HG03025 (cell line): ENCODE measurements around the gene ACER3.
A peak's percentile ranks its signal among the peaks of the same experiment; 100 is the strongest.
"Not testable (repeated sequence)": the region's sequence is repeated elsewhere in the genome, so short reads cannot be mapped to it uniquely, and the experiment has no call there.

Experiments
- ATAC-seq: cut with Tn5 transposase; IDR thresholded peaks from one replicate; pipeline ENCODE4 v1.9.1; 2021; ENCODE audit warnings: mild to moderate bottlenecking, moderate library complexity; ENCODE audit not compliant: unreplicated experiment, low FRiP score

Gene ACER3

DNA sequence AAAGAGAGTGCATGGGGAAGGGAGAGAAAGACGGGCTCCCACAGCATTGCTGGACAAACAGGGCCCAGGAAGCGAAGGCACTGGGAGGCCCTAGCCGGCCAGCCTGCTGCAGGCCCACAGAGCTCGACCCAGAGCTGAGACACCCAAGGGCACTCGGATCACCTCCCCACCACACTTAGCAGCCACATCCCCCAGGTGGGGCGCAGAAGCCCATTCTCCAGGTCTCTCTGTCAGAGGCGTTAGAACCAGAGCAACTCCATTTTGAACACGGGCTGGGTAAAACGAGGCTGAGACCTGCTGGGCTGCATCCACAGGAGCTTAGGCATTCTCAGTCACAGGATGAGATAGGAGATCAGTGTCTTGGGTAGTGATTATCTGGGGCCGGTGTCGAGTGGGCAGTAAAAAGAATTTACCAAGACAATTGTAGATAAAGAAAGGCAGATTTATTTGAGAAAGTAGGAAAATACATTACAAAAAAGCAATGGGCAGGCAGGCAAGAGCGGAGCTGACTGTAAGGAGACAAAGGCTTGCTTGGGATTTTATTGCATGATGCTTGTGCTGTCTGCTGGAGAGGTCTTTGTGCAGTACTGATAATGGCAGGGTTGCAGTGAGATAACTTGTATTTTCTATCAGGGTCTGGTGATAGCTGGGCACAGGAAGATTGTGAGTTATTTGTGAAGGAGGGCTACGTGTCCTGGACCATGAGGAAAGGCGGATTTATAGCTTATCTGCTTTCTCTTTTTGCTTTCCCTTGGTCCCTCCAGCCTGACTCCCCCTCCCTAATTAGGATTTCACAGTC is 192.7 kb downstream of the ACER3 start:
- no peak for ATAC-seq

DNA sequence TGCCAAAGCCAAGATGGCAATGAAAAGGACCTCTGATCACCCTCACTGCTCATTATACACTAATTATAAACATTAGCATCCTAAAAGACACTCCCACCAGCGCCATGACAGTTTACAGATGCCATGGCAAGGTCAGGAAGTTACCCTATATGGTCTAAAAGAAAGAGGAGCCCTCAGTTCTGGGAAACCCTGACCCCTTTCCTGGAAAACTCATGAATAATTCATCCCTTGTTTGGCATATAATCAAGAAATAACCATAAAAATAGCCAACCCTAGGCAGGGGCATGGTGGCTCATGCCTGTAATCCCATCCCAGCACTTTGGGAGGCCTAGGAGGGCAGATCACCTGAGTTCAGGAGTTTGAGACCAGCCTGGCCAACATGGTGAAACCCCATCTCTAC is 193.4 kb downstream of the ACER3 start:
- no peak for ATAC-seq

DNA sequence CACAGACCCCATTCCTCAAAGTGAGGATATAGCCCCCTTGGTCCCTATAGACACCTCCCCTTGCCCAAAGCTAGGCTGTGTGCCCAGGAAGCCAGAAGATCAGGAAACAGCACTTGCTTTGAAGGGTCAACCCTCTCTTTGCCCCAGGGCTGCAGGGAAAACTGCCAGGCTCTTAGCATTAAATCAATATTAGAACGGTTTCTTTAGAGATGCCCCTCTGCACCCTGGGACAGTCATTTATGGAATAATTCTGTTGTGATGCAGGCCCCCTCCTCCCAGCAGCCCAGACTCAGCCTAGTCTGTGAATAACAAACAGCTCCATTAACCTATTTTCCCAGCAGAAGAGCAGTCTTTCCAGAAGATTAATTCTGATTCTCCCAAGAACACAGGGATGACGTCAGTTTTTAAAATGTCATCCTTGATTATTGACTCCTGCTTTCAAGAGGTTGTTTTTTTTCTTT is 194.4 kb downstream of the ACER3 start:
- ATAC-seq: no peak

GRCh38 chr11:77055913-77056312 is 195.2 kb downstream of the ACER3 start:
- ATAC-seq: no peak

DNA sequence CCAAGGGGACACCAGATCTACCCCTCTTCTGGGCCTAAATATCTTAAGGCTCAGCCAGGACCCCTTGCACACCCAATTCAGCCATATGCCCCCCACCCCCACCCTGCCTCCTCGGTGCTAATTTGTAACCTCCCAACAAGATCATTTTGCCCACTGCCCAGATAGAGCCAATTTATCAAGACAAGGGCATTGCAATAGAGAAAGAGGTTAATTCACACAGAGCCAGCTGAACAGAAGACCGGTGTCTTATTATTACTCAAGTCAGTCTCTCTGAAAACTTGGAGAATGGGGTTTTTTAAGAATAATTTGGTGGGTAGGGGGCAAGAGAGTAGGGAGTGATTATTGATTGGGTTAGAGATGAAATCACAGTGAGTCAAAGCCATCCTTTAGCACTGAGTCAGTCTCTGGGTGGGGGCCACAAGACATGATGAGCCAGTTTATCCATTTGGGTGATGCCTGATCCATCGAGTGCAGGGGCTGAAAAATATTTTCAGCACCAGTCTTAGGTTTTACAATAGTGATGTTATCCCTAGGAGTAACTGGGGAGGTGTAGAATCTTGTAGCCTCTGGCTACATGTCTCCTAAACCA is 196.2 kb downstream of the ACER3 start:
- ATAC-seq: no peak

DNA sequence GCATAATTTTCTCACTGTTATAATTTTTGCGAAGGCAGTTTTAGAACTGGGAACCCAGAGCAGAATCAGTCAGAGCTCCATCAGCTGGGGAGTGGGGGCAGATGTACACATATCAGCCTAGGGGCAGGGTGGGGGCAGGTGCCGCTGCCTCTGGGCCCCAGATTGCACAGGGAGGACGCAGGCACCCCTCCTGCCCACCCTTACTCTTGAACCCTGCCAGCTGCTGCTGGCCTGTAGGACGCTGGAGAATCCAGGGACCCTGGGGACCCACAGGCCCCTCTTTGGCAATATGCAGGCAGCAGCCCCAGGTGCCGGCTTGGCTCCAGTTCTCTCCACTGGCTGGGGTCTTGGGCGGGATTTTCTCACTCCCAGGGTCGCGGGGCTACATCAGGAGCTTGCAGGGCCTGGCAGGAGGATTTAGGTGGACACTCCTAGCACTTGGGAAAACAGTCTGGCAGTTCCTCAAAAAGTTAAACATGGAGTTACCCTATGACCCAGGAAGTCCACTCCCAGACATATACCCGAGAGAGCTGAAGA is 197.3 kb downstream of the ACER3 start:
- ATAC-seq: no peak

- no peak for ATAC-seq
These were observed 198.2 kb downstream of the ACER3 start for GRCh38 chr11:77058900-77059299.

DNA sequence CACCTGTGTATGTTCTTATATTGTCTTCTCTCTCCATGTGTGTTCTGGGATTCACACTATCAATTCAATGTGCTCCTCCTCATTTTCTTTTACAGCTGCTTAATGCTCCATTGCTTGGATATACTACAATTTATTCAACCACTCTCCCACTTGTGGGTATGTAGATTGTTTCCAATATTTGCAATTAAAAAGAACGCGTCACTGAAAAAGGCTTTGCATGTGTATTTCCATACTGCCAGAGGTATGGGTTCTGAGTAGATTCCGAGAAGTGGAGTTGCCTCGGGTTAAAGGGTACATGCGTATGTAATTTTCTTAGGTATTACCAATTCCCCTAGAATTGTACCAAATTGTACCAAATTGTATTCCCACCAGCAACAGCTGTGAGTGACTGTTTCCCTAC is 199.1 kb downstream of the ACER3 start:
- no peak for ATAC-seq

DNA sequence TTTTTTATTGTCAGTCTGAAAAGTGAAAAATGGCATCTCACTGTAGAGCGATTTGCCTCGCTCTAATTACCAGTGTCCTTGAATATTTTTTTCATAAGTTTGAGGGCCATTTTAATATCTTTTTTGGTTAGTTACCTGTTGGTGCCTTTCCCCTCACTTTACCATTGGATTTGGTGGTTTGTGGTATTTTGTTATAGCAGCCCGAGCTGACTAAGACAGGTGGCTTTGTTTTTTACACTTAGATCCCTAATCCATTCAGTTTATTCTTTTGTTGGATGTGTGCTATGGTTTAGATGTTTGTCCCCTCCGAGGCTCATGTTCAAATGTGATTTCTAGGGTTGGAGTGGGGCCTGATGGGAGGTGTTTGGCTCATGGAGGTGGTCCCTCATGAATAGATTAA is 199.5 kb downstream of the ACER3 start:
- no peak for ATAC-seq

DNA sequence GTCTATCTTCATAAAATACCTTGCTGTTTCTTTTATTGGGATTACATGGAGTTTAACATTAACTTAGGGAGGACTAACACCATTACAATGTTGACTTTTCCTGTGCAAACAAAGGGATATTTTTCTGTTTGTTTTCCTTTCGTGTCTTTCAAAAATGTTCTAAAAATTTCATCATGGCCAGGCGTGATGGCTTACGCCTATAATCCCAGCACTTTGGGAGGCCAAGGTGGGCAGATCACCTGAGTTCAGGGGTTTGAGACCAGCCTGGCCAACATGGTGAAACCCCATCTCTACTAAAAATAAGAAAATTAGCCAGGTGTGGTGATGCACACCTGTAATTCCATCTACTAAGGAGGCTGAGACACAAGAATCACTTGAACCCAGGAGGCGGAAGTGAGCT is 200.5 kb downstream of the ACER3 start:
- not testable (repeated sequence) for ATAC-seq

GRCh38 chr11:77062924-77063323 is 202.2 kb downstream of the ACER3 start:
- ATAC-seq: no peak

DNA sequence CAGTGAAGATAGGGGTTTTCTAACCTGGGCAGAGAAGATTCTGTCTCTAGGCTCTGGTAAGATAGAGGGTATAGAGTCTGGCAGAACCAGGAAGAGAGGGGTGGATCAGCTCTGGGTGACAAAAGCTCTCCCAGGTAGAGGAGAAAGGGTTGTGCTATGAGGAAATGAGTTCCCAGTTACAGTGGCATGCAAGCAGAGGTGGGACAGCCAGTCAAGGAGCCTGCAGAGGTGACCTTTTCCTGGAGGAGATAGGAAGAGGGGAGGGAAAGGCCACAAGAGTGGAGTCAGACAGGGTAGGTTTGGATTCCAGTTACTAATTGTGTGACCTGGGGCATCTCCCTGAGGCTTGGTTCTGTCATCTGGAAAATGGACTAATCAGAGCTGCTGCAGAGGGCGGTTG is 202.7 kb downstream of the ACER3 start:
- no peak for ATAC-seq

- ATAC-seq: no peak
These were observed 203.1 kb downstream of the ACER3 start for GRCh38 chr11:77063861-77064260.

DNA sequence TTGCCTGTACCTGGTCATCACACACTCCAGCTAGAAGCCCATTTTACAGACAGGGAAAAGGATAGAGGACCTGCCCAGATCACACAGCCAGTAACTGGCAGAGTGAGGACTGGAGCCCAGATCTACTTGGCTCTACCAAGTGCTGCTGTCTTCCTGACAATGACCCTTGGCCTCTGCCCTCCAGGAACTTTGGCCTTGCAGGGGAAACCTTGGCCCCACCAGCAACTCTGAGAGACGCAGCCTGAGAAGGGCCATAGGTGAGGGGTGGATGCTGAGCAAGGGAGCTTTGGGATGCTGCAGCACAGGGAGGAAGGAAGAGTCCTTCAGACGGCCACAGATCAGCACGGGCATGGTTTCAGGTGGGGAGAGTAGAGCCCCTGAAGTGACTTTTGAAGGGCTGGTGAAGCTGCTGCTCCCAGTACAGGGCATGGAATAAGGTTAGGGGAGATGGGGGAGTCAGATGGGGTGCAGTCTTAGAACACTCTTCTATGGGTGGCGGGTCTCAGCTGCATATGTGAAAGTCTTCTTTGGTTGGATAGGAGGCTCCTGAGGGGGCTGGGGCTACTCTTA is 204.0 kb downstream of the ACER3 start:
- no peak for ATAC-seq

GRCh38 chr11:77065878-77066228 is 205.1 kb downstream of the ACER3 start:
- no peak for ATAC-seq

DNA sequence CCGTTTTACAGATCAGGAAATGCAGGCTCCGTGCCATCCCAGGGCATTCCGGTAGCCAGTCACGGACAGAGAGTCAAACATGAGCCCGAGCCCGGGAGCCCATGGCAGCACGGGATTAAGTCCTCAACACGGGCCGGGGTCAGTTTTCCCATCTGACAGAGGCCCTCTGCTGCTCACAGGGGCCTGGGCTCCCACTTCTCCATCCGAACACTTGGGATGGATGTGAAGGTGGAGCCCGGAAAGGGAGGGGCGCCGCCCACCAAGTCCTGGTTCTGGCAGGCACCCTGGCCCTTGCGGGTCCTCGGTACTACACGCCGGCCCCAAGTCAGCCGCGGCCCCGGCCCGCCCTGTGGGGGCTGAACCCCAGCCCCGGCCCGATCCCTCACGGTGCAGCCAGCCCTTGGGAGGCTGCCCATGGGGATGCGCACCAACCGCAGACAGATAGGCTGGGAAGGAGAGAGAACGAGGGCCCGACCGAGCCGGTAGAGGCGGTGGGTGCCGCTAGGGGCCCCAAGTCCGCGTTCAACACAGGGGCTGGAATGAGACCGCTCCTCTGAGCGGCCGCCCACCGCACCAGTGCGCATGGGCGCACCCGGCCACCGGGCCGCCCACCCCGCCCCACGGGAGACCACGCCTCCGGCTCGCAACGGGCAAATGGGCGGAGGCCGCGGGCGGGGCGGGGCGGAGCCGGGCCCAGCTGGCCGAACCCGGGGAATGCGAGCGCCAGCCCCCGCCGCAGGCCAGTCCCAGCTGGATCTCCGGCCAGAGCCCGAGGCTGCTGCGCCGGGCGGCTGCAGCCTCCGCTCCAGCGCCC is 205.7 kb downstream of the ACER3 start, which contains the start of gene CAPN5:
Gene CAPN5, plus strand, starts transcription at position 743 of the 814 bp plus-strand sequence. CDS start 17,916 bp downstream, outside the sequence.
- peak; percentile 82 for ATAC-seq

- ATAC-seq: no peak
These were observed 207.2 kb downstream of the ACER3 start for GRCh38 chr11:77067861-77068443.

DNA sequence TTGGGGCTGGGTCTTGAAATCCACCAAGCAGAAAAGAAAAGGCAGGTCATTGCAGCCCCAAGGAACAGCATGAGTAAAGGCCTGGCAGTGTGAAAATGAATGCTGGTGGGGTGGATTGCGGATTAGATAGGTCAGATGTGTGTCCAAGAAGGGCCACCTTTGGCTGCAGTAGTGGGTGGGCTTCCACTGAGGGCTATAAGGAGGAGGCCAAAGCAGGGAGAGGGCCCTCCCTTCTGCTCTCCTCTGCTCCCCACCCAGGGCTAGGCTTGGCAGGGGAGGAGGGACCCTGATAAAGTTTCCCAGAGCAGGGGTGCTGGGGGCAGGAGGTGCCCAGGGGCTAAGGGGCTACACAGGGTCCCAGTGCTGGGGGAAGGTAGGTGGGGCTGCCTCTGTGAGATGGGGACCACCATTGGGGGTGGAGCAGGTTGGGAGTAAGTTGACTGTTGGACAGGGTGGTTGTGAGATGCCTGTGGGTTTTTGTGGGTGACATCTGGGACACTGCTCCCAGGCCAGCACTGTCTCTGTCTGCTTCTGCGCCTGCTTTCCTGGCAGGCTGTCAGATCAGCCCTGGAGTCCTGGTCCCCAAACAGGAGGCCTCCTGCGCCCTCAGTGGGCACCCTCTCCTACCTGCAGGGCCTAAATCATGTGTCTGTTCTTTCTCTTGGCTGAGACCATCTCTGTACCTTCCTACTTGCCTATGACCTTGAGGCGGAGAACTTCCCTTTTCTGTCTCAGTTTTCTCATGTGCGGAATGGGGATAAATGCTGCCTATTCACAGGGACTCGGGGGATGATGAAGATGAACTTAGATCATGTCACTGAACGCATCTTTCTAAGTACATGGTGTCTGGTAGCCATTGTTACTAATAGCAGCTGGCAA is 208.0 kb downstream of the ACER3 start:
- no peak for ATAC-seq

DNA sequence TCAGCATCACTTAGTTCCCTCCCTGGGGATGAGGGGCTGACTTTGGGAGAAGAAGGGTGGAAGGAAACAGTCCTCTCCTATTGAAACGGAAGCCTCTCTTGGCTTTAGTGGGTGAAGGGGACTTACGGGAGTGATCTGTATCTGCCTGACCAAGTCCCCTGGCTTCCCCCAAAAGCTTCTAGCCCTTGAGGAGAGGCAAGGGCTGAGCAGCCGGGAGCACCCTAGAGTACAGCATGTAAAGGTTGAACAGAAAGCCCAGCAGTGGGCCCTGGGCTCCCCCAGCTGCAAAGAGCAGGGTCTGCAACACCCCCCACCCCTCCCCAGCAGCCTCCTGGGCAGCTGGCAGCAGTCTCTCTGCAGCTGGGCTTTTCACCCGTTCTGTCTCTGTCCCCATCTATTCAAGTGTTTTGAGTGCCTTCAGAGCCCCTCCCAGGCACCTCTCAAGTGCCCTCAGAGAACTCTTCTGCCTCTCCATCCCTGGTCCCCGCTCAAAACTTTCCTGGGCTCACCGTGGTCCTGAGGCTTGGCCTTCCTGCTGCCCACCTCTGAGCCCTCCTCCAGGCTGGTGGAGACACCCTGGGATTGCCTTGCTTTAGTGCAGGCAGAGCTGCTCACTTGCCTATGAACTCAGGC is 208.7 kb downstream of the ACER3 start:
- no peak for ATAC-seq
